ENCODE data around the gene SRPRB.
A peak's percentile ranks its signal among the peaks of the same experiment; 100 is the strongest.

The SRPRB gene

DNA sequence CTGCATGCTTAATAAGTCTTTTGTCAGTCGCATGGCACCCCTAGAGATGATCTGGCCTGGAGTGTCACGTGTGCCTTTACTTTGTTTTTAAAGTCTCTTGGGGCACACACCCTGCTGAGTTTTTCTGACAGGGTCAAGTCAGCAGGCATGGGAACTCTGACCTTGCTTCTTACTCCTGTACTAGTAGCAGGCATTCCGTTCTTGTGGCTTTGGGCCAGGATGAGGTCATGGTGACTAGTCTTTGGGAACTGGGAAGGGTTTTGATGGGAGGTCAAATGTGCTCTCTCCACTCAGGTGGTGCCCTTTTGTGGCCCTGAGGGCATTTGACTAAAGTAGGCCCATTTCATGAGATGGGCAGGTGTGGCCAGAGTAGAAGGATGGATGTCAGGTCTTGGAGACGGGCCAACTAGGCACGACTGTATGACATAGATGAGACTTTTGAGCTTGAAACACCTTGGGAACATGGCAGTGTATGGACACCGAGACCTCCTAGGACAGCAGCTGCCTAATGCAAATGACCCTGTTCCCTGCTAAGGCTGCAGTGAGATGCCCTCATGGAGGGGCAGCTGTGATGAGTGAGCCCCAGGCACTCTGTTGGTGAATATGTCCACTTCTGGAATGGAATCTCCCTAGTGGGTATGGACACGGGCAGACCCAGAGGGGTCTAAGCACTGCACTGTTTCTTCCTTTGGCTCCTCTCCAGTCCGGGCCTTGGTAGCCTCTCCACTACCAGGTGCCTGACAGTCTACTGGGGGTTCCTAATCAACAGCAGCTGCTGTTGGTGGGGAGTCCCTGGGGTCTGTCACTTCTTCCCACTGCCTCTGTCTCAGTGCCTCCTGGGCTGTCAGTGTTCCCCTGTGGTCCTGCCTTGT lies 16.4 kb downstream of the SRPRB start:
- peak in 3 of 10 donors; percentile 29 to 63 (median 39) for DNase-seq
- intact Hi-C loops (cut with DNase I) = loop anchor here (10.0 kb wide), 1 partner anchor 63 kb away; no protein-coding TSS in a partner anchor

DNA sequence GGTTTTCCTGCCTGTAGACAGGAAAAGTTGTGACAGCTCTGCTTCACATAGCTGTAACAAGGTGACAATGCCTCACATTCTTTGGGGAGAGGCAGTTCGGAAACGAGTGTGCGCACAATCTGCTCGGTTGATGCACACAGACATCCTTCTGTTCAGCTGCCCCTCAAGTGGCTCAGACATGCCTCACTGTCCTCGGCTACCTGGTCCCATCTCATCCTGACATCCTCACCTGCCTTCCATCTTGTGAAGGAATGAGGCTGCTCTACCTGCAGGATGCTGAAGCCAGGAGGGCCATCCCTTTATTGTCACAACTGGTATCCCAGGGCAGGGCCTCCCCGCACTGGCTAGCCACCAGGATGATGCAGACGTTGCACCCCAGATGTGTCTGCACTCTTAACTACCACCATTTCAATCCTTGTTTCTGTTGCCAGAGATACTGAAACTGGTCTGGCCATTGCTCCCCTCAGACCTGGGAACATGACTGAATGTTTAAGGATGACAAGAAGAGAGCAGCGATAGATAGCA lies 19.4 kb downstream of the SRPRB start:
- intact Hi-C loops (cut with DNase I) = loop anchor here (10.0 kb wide), 1 partner anchor 60 kb away; no protein-coding TSS in a partner anchor
- DNase-seq = no peak

DNA sequence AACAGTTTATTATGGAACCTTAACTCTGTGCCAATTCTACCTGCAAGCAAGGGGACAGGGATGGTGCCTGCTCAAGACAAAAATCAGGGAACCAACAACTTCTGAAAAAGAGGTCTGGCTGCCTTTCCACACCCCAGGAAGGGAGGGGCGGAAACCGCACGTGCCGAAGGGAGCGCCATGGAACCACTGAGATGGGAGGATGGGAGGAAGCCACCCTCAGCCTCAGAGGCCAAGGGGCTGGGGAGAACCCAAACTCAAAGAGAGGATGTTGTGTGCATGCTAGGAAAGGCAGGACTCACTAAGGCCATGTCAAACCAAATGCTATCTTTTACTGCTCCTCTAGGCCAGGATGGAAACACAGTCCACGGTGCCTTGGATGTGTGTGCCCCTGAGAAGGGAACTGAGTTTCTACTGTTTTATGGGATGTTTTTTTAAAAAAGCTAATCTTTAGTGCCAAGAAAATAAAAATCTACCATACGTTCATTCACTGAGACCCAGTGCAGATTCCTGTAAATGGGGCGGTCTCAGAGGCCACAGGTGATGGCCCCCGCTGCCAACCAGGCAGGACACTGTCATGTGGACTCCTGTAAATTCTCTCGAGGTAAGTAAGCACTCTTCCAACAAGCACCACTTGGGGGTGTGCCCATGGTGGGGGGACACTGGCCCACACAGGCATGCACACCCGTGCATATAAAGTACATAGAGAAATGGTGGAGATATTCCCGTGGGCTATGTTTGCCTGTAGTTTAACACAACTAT lies 20.5 kb downstream of the SRPRB start:
- intact Hi-C loops (cut with DNase I) = loop anchor here (10.0 kb wide), 1 partner anchor 59 kb away; no protein-coding TSS in a partner anchor
- peak in 1 of 10 donors; percentile 60 for DNase-seq

DNA sequence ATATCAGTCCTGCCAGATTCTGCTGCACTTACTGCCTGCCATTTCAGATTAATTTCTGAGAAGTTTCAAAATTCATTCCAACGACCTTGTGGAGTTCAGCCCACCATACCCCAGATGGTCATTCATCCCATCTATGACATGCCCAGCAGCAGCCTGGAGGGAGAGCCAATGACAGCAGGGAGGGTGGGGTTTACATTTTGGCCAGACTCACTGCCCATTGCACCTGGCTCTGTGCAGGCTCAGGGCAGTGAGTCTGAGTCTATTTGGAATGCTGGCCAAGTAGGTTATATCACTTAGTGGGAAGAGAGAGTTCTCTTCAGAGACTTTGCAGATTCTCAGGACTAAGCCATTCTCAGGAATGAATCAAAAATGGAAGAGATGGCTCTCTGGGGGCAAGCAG lies 21.5 kb downstream of the SRPRB start:
- no peak for DNase-seq
- intact Hi-C loops (cut with DNase I) = loop anchor here (10.0 kb wide), 1 partner anchor 58 kb away; no protein-coding TSS in a partner anchor

DNA sequence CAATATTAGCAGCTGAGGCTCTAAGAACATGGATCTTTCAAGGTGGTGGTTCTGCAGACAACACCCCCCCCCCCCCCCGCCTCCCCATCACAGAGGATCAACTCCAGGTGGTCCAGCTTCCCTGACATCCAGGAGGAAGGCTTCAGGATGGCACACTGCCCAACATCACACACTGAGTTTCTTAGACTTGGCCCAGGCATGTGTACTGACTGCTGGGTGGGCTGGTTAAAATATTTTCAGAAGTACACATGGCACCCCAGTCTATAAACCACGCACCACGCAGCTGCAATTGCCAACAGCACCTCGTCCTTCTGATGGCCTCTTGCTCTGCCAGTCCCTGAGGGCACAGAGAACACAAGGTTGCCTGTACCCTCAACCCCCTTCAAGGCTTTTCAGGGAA lies 22.1 kb downstream of the SRPRB start:
- intact Hi-C loops (cut with DNase I) = loop anchor here (10.0 kb wide), 1 partner anchor 57 kb away; no protein-coding TSS in a partner anchor
- no peak for DNase-seq

DNA sequence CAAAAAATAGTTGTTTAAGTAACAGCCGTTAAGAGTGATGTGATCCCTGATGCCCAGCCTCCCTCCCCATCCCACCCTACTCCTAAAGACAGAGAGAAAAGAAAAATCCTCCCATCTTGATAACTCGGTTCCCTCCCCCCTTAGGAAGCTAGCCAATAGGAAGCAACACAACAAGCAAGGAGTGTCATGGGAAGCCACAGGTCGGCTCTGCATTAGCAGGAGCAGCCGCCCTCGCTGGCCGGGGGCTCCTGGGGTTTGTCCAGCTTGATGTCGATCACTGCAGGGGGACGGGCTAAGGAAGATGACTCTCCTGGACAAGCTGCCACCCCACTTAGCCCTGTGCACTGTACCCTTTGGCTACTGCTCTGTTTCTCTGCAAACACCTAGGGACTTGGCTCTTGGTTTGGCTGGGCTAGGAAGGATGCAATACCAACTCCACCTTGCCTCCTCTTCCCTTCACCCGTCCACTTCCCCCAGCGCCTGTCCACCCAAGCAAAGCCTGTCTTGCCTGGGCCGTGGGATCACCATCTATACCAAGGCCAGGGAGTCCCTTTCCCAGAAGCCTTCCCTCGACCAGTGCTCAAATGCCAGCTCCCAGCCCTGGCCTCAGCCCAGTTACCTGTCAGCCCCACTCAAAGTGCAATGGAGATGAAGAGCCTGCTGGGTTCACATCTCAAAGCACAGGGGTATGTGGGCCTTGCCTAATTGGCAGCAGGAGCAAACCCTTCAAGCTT lies 23.1 kb downstream of the SRPRB start:
- intact Hi-C loops (cut with DNase I) = loop anchor here (10.0 kb wide), 1 partner anchor 56 kb away; no protein-coding TSS in a partner anchor
- DNase-seq = peak in 1 of 10 donors; percentile 73

DNA sequence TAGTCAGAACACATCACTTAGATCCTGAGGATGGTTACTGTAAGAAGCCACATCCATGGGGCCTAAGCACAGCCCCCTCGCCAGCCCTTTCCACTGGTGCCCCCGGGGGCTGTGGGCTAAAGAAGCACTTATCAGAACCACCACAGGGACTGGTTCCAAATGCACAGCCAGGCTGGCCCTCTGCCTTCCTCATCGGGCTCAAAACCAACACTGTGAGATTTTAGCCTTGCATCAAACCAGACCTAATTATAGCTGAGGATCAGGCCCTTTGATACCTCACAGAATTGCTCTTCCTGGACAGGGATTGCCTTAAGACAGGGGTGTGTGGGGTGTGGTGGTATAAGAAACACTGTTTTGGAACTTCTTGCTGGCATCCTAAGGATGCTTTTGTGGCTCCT lies 23.7 kb downstream of the SRPRB start:
- no peak for DNase-seq
- intact Hi-C loops (cut with DNase I) = loop anchor here (10.0 kb wide), 1 partner anchor 55 kb away; no protein-coding TSS in a partner anchor

DNA sequence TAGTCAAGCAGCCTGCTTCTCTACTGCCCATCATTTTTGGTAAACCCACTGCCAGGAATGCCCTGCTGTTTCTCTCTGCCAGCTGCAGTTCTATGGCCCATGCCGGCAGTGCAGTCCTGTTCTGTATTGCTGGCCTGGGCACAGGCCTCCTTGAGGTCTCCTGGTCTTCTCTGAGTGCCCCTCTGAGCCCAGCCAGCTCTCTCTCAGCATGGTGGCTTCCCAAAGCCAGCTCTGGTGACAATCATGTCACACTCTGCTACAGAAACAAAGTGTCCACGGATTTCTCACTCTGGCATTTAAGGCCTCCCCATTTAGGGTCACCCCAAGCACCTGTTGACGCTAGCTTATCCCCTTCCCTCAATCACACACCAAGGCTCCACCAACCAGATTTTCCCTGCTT lies 24.5 kb downstream of the SRPRB start:
- no peak for DNase-seq

DNA sequence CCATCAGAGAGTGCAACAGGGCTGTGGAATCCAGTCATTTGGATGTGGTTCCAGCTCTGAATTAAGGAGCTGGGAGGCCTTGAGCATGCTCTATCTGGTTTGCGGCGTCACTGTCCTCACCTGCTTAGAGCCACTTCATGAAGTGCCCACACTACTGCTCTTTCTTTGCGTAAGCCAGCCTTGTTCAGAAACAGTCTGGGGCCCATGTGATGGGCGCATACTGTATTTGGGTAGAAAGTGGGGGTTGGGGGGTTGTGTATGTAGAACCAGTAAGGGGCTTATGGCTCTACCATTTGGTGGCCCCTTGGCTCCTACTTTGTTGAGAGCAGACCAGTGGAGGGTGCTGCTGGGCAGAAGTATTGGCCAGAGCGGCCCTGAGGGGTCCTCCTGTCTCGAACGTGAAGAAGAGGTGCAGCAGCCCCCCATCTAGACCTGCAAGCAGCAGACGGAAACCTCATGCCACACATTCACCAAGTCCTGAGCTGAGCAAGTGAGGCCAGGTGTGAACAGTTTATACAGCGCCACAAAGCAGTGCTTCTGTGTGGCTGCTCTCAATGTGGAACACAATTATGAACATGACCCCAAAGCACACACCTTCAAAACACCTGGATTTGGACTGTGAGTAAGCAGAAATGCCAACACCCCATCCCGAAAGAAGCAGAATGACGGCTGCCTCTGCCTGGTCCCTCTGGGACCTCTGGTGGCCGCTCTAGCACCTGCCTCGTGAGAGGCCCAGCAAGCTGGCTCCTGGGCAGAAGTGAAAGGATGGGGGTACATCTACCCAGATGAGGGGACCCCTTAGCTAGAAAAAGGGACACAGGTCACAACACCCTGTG lies 26.6 kb downstream of the SRPRB start:
- no peak for DNase-seq
- intact Hi-C loops (cut with DNase I) = no loop called here

More for the DNA sequence above, 24.5 kb downstream of the SRPRB start:
- intact Hi-C loops (cut with DNase I) = no loop called here

DNA sequence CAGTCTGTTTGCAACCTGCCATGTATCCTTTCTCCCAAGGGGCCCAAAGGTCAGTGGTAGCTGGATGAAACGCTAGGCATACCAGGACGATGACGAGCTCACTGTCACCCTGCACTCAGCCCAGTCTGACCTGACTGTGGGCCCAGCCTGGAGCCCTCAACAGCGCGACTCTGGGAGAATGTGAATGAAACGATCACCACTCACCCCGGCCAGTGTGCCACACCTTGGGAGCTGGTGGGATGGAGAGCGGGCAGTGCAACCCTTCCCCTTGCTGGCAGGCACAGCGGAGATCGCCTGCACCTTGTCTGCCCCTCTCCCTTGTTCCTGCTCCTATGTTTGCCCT lies 27.2 kb downstream of the SRPRB start:
- intact Hi-C loops (cut with DNase I) = no loop called here
- DNase-seq = no peak

DNA sequence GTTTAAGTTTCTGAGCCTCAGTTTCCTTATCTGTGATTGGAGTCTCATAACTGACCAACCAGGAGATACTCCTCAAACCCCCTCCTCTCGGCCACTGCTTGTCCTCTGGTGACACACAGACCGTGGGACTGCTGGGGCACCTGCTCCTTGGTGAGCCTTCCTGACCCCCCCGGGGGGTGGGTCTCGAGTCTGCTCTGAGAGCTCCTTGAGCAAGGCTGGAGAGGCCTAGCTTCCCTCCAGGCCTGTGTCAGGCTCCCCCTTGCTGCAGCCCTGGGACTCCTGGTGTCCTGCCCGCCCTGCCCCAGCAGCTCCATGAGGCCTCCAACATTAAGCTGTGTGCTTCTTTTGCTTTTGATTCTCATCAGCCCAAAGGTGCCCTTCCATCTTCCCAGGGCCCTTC lies 27.7 kb downstream of the SRPRB start:
- no peak for DNase-seq
- intact Hi-C loops (cut with DNase I) = no loop called here

DNA sequence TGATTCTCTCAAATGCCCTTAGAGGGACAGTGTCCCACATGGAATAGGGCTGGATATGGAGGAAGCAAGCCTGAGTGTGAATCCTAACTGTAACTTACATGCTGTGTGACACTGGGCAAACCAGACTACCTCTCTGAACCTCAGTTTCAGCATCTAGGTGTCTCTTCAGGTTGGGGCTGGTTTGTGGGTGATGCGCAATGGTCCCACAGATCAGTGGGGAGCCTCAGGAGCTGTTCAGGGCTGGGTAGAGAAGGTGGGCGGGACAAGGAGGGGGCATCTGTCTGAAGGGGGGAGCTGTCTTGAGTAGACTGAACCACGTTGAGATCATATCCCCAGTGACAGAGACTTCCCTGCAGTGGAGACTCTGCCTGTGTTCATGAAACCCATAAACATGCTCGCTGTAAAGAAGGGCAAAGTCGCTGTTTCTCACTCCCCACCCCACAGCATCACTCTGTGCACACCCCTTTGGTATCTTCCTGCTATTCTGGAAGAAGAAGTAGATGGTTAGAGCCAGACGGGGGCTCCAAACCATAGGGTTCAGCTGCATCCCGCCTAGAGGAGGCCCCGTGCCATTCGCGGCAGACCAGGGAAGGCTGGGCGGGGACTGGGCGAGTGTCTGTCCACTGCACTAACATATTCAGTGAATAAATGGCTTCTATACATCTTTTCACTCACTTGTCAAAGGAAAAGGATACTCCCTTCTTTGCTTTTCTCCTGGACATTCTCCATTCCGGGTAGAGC lies 28.4 kb downstream of the SRPRB start:
- intact Hi-C loops (cut with DNase I) = no loop called here
- DNase-seq = no peak

DNA sequence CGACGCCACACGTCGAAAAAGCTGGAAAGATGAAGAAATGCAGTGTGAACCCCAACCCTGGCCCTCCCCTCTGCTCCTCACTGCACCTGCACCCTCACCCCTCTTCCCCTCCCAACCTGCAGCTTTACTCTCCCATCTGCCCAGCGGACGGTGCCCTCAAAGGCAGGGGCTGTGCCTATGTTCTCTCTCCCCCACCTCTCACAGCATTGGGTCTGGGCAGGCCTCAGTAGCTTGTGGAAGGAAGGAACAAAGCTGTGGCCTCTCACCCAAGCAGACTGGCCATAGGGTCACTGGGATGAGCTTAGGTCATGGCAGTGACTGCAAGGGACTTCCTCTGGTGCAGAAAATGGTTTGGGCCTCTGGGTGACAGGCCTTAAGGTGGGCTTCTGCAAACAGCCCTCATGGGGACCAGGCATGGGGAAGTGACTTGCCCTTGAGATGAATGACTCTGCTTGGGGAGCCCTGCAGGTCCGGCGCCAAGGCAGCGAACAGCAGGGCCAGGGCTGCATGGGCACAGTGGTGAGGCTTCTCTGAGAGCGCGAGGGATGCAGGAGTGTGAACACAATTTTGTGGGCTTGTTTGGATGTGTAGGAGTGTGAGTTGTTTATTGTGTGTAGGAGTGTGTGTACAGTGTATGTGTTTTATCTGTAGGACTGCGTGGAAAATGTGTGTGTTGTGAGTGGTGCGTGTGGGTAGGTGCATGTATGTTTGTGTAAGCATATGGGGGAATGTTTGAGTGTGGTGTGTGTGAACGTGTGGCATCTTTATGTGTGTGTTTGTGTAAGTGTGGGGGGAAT lies 29.2 kb downstream of the SRPRB start:
- intact Hi-C loops (cut with DNase I) = no loop called here

DNA sequence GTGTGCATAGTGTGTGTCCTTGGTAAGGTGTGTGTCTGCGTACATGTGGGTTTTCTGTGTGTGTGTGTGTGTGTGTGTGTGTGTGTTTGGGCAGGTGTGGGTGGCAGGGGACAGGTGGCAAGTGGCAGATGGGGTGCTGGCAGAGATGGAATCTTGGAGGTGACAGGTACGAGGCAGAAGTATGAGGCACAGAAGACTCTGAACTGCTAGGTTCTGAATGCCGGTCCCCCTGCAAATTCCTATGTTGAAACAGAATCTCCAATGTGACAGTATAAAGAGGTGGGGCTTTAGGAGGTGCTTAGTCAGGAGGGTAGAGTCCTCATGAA lies 29.8 kb downstream of the SRPRB start:
- no peak for DNase-seq
- intact Hi-C loops (cut with DNase I) = no loop called here

More for the DNA sequence above, 29.2 kb downstream of the SRPRB start:
- DNase-seq = no peak

DNA sequence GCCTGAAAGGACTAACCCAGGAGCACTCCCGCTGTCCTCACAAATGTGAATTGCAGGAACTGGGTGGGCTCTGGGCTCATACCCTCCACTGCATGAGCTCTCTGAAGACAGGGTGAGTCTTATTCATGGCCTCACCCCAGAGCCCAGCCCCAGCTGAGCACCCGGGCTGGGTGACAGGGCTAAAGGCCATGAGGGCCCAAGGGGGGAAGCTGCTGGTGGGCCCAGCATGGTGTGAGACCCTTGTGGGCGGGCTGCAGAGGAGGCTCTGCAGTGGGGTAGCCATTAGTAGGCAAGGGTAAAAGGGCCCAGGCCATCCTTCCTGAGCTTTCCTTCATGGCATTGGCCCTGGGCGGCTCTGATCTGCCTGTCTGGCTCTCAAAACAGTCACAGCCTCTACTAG lies 30.3 kb downstream of the SRPRB start:
- no peak for DNase-seq
- intact Hi-C loops (cut with DNase I) = no loop called here

DNA sequence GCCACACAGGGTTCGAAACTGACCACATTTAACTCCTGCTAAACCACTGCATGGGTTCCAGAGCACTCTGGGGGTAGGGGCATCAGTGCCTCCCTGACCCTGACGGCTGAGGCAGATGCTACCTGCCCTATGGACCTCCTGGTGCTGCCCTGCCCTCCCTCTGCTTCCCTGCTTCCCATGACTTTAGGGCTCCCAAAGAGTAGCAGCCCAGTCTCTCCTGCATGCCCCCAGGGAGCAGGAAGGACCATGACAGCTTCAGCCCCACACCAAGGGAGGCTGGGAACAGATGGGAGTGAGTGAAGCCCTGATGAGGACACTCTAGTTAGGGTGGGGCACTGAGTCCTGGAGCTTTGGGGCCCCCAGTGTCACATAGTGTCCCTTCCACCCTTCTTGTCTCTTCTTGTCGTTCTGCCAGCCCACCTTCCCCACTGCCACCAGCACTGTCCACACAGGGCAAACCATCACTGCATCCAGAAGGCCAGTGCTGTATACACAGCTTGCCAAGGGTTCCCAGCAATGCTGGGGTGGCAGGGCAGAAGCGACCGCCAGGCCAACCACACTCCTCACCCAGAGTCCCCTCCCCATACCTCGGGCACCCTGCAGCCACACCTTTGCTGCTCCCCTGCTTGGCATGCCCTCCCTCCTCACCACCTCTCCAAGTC lies 31.0 kb downstream of the SRPRB start:
- peak in 1 of 10 donors; percentile 61 for DNase-seq
- intact Hi-C loops (cut with DNase I) = no loop called here

DNA sequence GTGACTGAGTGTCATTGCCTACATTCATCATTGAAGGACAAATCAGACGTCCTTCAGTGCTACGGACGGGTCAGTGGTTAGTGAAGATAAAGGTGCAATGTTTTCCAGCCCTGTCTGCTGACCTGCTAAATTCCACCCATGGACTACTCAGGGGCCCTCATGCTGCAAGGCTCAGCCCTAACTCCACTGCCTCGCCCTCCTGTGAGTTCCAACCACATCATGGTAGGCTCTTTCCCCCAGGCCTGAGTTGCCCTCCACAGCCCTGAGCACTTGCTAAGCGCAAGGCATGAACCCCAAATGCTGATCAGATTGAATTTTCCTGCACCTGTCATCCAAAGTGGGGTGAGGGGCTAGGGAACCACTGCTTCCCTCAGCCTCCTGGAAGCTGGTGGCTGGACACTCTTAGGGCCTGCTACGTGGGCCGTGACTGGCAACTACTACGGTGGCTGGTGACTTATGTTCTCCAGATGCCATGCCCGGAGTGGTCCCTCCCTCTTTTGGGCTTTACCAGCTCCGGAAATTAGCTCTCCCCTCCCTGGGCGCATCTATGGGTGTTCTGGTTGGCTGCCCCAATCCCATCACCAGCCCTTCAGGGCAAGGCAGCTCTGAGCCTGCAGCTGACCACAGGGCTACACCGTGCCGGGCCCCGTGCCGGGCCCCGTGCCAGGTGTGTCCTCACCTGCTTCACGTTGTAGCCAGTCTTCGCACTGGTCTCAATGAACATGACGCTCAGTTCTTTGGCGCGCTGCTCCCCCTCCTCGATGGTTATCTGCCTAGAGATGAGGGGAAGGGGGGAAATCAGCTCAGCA lies 32.1 kb downstream of the SRPRB start:
- intact Hi-C loops (cut with DNase I) = no loop called here
- peak in 1 of 10 donors; percentile 15 for DNase-seq
